MM.1S (cell line): ENCODE measurements around the gene NBEA.

Source experiments
- EZH2phosphoT487 ChIP-seq: fragments of 300-600 bp; sonication (generic); IDR thresholded peaks from 2 replicates; pipeline ENCODE4 v1.6.1; 2018; ENCODE audit warnings: antibody characterized with exemption, low read length
- TF ChIP-seq, protein P1 (sequence below): fragments of 300-600 bp; sonication (generic); IDR thresholded peaks from 2 replicates; pipeline ENCODE4 v1.5.1; 2016; ENCODE audit warnings: antibody characterized with exemption, low read length, mixed read lengths

DNA sequence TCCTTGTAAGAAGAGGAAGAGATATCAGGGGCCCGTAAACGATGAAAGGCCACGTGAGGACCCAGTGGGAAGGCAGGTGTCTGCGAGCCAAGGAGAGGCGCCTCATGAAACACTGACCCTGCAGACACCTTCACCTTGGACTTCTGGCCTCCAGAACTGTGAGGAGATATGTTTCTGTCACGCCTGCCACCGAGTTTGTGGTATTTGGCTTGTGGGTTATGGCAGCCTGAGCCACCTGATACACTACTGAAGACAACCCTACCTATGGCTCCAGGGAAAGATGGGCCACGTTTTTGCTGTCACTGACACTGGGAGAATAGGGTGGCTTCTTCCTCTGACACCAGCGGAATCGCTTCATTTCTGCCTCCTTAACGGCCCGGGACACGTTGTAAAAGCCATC lies 752.0 kb downstream of the NBEA start:
- TF ChIP-seq, protein P1, sequence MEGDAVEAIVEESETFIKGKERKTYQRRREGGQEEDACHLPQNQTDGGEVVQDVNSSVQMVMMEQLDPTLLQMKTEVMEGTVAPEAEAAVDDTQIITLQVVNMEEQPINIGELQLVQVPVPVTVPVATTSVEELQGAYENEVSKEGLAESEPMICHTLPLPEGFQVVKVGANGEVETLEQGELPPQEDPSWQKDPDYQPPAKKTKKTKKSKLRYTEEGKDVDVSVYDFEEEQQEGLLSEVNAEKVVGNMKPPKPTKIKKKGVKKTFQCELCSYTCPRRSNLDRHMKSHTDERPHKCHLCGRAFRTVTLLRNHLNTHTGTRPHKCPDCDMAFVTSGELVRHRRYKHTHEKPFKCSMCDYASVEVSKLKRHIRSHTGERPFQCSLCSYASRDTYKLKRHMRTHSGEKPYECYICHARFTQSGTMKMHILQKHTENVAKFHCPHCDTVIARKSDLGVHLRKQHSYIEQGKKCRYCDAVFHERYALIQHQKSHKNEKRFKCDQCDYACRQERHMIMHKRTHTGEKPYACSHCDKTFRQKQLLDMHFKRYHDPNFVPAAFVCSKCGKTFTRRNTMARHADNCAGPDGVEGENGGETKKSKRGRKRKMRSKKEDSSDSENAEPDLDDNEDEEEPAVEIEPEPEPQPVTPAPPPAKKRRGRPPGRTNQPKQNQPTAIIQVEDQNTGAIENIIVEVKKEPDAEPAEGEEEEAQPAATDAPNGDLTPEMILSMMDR: no peak
- TF ChIP-seq EZH2phosphoT487: no peak
